Stimulated activated CD8-positive, alpha-beta memory T cell treated with anti-CD3 and anti-CD28 coated beads, Interleukin-12 subunit alpha, Interleukin-12 subunit beta, amount 100 ng/mL, for 4 hours (primary cell): ENCODE measurements around the gene MAVS.
"Not testable (repeated sequence)": the region's sequence is repeated elsewhere in the genome, so short reads cannot be mapped to it uniquely, and the experiment has no call there.

Experiments
- DNase-seq: peaks from one replicate; pipeline ENCODE4 v3.0.0-alpha.2; 2020; ENCODE audit warnings: low read depth

The MAVS gene

GRCh38 chr20:3815703-3816315 lies 30.8 kb upstream of the MAVS start:
- DNase-seq, result no peak

GRCh38 chr20:3818155-3819151 lies 28.2 kb upstream of the MAVS start:
- DNase-seq, result no peak

GRCh38 chr20:3819411-3820047 lies 27.1 kb upstream of the MAVS start:
- no peak for DNase-seq

GRCh38 chr20:3820048-3820900 lies 26.4 kb upstream of the MAVS start, which contains the start of gene AP5S1:
TSS of gene AP5S1 (plus strand) at chr20:3820547. CDS start at chr20:3822118, 1,571 bp downstream.
- DNase-seq, result peak; percentile 86

GRCh38 chr20:3820901-3821727 lies 25.5 kb upstream of the MAVS start:
- no peak for DNase-seq

GRCh38 chr20:3821996-3822395 lies 24.6 kb upstream of the MAVS start:
- DNase-seq, result no peak

GRCh38 chr20:3823881-3824280 lies 22.8 kb upstream of the MAVS start:
- no peak for DNase-seq

- no peak for DNase-seq
These were observed 21.1 kb upstream of the MAVS start for GRCh38 chr20:3825526-3825925.

GRCh38 chr20:3826420-3826819 lies 20.2 kb upstream of the MAVS start:
- DNase-seq, result no peak

- DNase-seq, result no peak
These were observed 17.8 kb upstream of the MAVS start for GRCh38 chr20:3828798-3829197.

- DNase-seq, result not testable (repeated sequence)
These were observed 16.7 kb upstream of the MAVS start for GRCh38 chr20:3829891-3830290.

GRCh38 chr20:3836132-3836531 lies 10.5 kb upstream of the MAVS start:
- no peak for DNase-seq

GRCh38 chr20:3839328-3839727 lies 7.3 kb upstream of the MAVS start:
- DNase-seq, result no peak

- DNase-seq, result not testable (repeated sequence)
These were observed 6.4 kb upstream of the MAVS start for GRCh38 chr20:3840201-3840600.

- no peak for DNase-seq
These were observed 4.2 kb upstream of the MAVS start for GRCh38 chr20:3842348-3842930.

GRCh38 chr20:3843490-3843889 lies 3.1 kb upstream of the MAVS start:
- no peak for DNase-seq

GRCh38 chr20:3843990-3844619 lies 2.5 kb upstream of the MAVS start:
- DNase-seq, result not testable (repeated sequence)

- no peak for DNase-seq
These were observed 275 bp upstream of the MAVS start for GRCh38 chr20:3846378-3846739.

GRCh38 chr20:3847429-3847940 lies 851 bp downstream of the MAVS start:
- no peak for DNase-seq

- DNase-seq, result no peak
These were observed 1.9 kb downstream of the MAVS start for GRCh38 chr20:3848565-3848964.
